ENCODE data around the gene ATP8B4.

GRCh38 chr15:49877117-49877872 is 241.7 kb downstream of the ATP8B4 start:
- TF ChIP-seq, protein P1, sequence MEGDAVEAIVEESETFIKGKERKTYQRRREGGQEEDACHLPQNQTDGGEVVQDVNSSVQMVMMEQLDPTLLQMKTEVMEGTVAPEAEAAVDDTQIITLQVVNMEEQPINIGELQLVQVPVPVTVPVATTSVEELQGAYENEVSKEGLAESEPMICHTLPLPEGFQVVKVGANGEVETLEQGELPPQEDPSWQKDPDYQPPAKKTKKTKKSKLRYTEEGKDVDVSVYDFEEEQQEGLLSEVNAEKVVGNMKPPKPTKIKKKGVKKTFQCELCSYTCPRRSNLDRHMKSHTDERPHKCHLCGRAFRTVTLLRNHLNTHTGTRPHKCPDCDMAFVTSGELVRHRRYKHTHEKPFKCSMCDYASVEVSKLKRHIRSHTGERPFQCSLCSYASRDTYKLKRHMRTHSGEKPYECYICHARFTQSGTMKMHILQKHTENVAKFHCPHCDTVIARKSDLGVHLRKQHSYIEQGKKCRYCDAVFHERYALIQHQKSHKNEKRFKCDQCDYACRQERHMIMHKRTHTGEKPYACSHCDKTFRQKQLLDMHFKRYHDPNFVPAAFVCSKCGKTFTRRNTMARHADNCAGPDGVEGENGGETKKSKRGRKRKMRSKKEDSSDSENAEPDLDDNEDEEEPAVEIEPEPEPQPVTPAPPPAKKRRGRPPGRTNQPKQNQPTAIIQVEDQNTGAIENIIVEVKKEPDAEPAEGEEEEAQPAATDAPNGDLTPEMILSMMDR (IDR thresholded peaks at IDR 0.05; ENCODE audit: low read depth, low read length), result no peak
- no peak for TF ChIP-seq POLR2A (IDR thresholded peaks at IDR 0.05; ENCODE audit: extremely low read depth, insufficient read length)
- no peak for TF ChIP-seq MAX (IDR thresholded peaks at IDR 0.05; ENCODE audit: low read depth, low read length)
- no peak for TF ChIP-seq MYC (IDR thresholded peaks at IDR 0.05; ENCODE audit: low read depth, low read length)

Data from NB4 (cell line).